K562 treated with DMSO at 1 percent for 48 hours (cell line): Measurements from ENCODE around the gene UPB1. TPM values are rescaled to one million over a fixed set of nuclear protein-coding genes. Genes with fewer than 3 reads are reported as not detected.

Experiments used
- total RNA-seq: library from RNA; unstranded; fragments of 300-600 nt; gene quantifications from 2 replicates; pipeline ENCODE4 v1.2.3, GENCODE V29; 2022; ENCODE audit warnings: low replicate concordance; ENCODE audit errors: extremely low read depth

Gene UPB1
- not detected in 2 replicates for total RNA-seq

GRCh38 chr22:24494528-24495364, at the start of gene UPB1:
UPB1 (plus strand) TSS chr22:24495332; CDS start chr22:24495404, 72 bp downstream.

GRCh38 chr22:24554313-24555164, 59.4 kb downstream of the UPB1 start, which contains the start of gene GUCD1:
GUCD1 (minus strand) TSS chr22:24555138; CDS start chr22:24554991, 147 bp downstream.

GRCh38 chr22:24555165-24556039, 60.3 kb downstream of the UPB1 start, which contains the start of gene SNRPD3:
SNRPD3 (plus strand) TSS chr22:24555999; CDS start chr22:24557675, 1,676 bp downstream.

Other genes with a start within 250 kb of the UPB1 start
- not detected in 2 replicates for gene SPECC1L, start 224.5 kb upstream of the UPB1 start, total RNA-seq
- gene ADORA2A, start 67.7 kb upstream of the UPB1 start, total RNA-seq = not detected in 2 replicates
- not detected in 2 replicates for gene GUCD1, start 59.8 kb downstream of the UPB1 start, total RNA-seq
- gene SNRPD3, start 60.7 kb downstream of the UPB1 start, total RNA-seq = not detected in 2 replicates
- gene LRRC75B, start 97.7 kb downstream of the UPB1 start, total RNA-seq = not detected in 2 replicates
- gene GGT1, start 107.9 kb downstream of the UPB1 start, total RNA-seq = not detected in 2 replicates